GM19372 (cell line): Measurements from ENCODE around the gene GBP4.

Experiments used
- ATAC-seq: cut with Tn5 transposase; IDR thresholded peaks from one replicate; pipeline ENCODE4 v1.9.1; 2021; ENCODE audit warnings: mild to moderate bottlenecking, low read depth, moderate library complexity; ENCODE audit not compliant: unreplicated experiment

The GBP4 gene

GRCh38 chr1:89172468-89173143, 26.1 kb downstream of the GBP4 start:
- no peak for ATAC-seq

GRCh38 chr1:89171067-89171438, 27.7 kb downstream of the GBP4 start:
- no peak for ATAC-seq

- ATAC-seq, result no peak
These were observed 28.3 kb downstream of the GBP4 start for GRCh38 chr1:89170170-89171066.

GRCh38 chr1:89169166-89169565, 29.6 kb downstream of the GBP4 start:
- no peak for ATAC-seq

GRCh38 chr1:89167590-89168230, 31.0 kb downstream of the GBP4 start:
- ATAC-seq, result no peak

- no peak for ATAC-seq
These were observed 32.0 kb downstream of the GBP4 start for GRCh38 chr1:89166705-89167104.

- no peak for ATAC-seq
These were observed 32.9 kb downstream of the GBP4 start for GRCh38 chr1:89165811-89166210.

- ATAC-seq, result no peak
These were observed 47.7 kb downstream of the GBP4 start for GRCh38 chr1:89151047-89151446.

- ATAC-seq, result no peak
These were observed 48.8 kb downstream of the GBP4 start for GRCh38 chr1:89149976-89150375.

GRCh38 chr1:89149229-89149628, 49.5 kb downstream of the GBP4 start:
- ATAC-seq, result no peak

GRCh38 chr1:89147678-89148658, 50.8 kb downstream of the GBP4 start:
- no peak for ATAC-seq

- no peak for ATAC-seq
These were observed 52.0 kb downstream of the GBP4 start for GRCh38 chr1:89146721-89147120.

- no peak for ATAC-seq
These were observed 55.3 kb downstream of the GBP4 start for GRCh38 chr1:89143484-89143883.

- no peak for ATAC-seq
These were observed 56.6 kb downstream of the GBP4 start for GRCh38 chr1:89142160-89142559.

- ATAC-seq, result no peak
These were observed 65.0 kb downstream of the GBP4 start for GRCh38 chr1:89133747-89134146.
